Measurements from ENCODE around the gene SMARCA1. TPM values are rescaled to one million over a fixed set of nuclear protein-coding genes. Genes with fewer than 3 reads are reported as not detected.

The SMARCA1 gene
- total RNA-seq, 2 experiments from 2014 or later, result 0.10 to 0.21 TPM

GRCh38 chrX:129522184-129523078, 859 bp downstream of the SMARCA1 start:
- H3K27me3 Mint-ChIP-seq, result peaks cover 5% of the 10 kb centered on the region
- ChIA-PET CTCF (no interaction called here), POLR2A (no interaction called here)
- H3K9me3 Mint-ChIP-seq, result no peaks in the 10 kb centered on the region
- peaks cover 3% of the 10 kb centered on the region for H3K4me1 Mint-ChIP-seq (ENCODE audit: low read depth)
- H3K27ac Mint-ChIP-seq, result no peak overlapping the region
- DNase-seq, result peak; percentile 9
- no peaks in the 10 kb centered on the region for H3K36me3 Mint-ChIP-seq
- intact Hi-C loops (cut with micrococcal nuclease), result no loop called here
- peak overlapping the region; percentile 73 for H3K4me3 Mint-ChIP-seq

GRCh38 chrX:129520151-129520550, 3.1 kb downstream of the SMARCA1 start:
- Mint-ChIP-seq H3K9me3 (no peaks in the 10 kb centered on the region), H3K27me3 (peaks cover 6% of the 10 kb centered on the region), H3K36me3 (no peaks in the 10 kb centered on the region), H3K4me1 (ENCODE audit: low read depth) (peaks cover 3% of the 10 kb centered on the region), H3K4me3 (no peak overlapping the region), H3K27ac (no peak overlapping the region)
- intact Hi-C loops (cut with micrococcal nuclease), result no loop called here
- CTCF ChIA-PET, result no interaction called here
- POLR2A ChIA-PET, result no interaction called here
- DNase-seq, result no peak

- Mint-ChIP-seq H3K4me3 (no peak overlapping the region), H3K36me3 (no peaks in the 10 kb centered on the region), H3K27ac (no peak overlapping the region), H3K27me3 (peaks cover 5% of the 10 kb centered on the region), H3K9me3 (no peaks in the 10 kb centered on the region), H3K4me1 (ENCODE audit: low read depth) (no peaks in the 10 kb centered on the region)
- DNase-seq, result no peak
- intact Hi-C loops (cut with micrococcal nuclease), result no loop called here
- POLR2A ChIA-PET, result no interaction called here
- CTCF ChIA-PET, result no interaction called here
Observed at GRCh38 chrX:129516402-129516801, 6.9 kb downstream of the SMARCA1 start.

DNA sequence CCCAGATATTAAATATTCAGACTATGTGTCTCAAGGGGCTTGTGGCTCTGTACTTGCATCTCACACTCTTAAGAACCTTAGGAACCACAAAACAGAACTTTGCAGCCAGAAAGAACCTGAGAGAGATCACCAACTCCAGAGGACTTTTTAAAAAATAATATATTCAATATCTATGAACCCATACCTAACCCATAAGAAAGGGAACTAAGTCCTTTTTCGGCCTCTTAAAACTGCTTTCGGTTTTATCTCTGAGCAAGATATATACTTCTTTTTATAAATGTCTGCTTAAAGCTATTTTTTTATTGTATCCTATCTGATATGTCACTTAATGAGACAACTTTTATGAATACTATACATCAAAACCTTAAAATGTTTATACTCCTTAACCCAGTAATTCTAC, 10.9 kb downstream of the SMARCA1 start:
- no peak for DNase-seq
- Mint-ChIP-seq H3K27ac (no peak overlapping the region), H3K36me3 (no peaks in the 10 kb centered on the region), H3K9me3 (no peaks in the 10 kb centered on the region), H3K4me1 (ENCODE audit: low read depth) (no peaks in the 10 kb centered on the region), H3K4me3 (no peak overlapping the region), H3K27me3 (peaks cover 5% of the 10 kb centered on the region)
- POLR2A ChIA-PET, result no interaction called here
- intact Hi-C loops (cut with micrococcal nuclease), result no loop called here
- CTCF ChIA-PET, result no interaction called here

DNA sequence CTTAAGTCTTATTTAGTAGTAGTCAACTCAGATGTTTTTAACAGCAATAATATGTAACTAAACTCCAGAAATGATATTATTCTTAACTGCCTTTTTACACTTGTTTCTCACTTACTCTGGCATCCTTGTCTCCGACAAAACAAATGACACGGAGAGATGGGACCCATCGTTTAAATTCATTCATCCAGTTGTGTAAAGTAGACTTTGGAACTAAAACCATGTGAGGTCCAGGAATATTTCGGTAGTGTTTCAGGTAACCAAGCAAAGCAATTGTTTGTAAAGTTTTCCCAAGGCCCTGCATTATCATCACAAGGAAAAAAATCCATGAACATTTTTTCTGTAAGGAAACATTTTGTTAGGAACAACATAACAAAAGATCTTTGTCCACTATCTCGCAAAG, 11.6 kb downstream of the SMARCA1 start:
- CTCF ChIA-PET, result no interaction called here
- Mint-ChIP-seq H3K27me3 (peaks cover 5% of the 10 kb centered on the region), H3K9me3 (no peaks in the 10 kb centered on the region), H3K36me3 (no peaks in the 10 kb centered on the region), H3K27ac (no peak overlapping the region), H3K4me3 (no peak overlapping the region), H3K4me1 (ENCODE audit: low read depth) (no peaks in the 10 kb centered on the region)
- POLR2A ChIA-PET, result no interaction called here
- intact Hi-C loops (cut with micrococcal nuclease), result no loop called here
- DNase-seq, result no peak

DNA sequence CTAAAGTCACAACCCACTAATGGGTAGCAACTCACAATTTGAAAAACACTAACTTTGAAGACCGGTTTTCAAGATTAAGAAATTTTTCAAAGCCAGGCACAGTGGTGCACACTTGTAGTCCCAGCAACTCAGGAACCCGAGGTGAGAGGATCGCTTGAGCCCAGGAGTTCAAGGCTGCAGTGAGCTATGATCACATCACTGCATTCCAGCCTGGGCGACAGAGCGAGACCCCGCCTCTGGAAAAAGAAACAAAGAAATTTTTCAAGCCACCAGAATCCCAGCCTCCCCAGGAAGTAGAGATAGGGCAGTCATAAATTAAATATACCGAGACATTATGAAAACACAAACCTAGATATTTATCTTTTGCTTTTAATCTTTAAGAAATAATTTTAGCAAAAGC, 13.0 kb downstream of the SMARCA1 start:
- Mint-ChIP-seq H3K27me3 (peaks cover 4% of the 10 kb centered on the region), H3K36me3 (no peaks in the 10 kb centered on the region), H3K9me3 (no peaks in the 10 kb centered on the region), H3K27ac (no peak overlapping the region), H3K4me3 (no peak overlapping the region), H3K4me1 (ENCODE audit: low read depth) (no peaks in the 10 kb centered on the region)
- ChIA-PET CTCF (no interaction called here), POLR2A (no interaction called here)
- DNase-seq, result no peak
- intact Hi-C loops (cut with micrococcal nuclease), result no loop called here

DNA sequence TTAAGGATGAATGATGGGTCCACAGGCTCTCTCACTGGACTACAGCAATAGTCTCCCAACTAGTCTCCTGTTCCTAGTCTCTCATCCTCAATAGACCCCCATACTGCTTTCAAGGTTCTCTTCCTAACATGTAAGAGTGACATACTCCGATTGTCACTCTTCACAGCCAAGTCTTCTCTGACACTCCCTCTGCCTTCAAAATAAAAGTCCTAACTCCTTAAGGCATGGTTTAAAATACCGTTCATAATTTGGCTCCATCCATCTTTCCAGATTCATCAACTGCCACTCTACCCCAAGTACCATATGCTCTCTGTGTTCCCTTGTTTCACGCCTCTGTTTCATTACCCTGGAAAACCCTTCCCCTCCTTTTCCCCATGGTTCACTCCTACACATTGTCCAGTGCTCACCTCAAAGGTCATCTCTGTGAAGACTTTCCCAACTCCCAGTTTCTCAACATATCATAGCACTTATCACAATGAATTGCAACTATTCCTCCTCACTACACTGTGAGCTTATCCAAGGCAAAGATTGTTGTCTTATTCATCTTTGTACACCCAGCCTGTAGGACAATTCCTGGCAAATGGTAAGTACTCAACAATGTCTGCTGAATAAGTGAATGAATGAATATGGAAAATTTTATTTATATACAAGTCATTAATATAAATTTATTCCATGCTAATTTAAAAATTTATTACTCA, 26.0 kb downstream of the SMARCA1 start:
- Mint-ChIP-seq H3K27me3 (peaks cover 6% of the 10 kb centered on the region), H3K27ac (no peak overlapping the region), H3K4me1 (ENCODE audit: low read depth) (no peaks in the 10 kb centered on the region), H3K9me3 (no peaks in the 10 kb centered on the region), H3K36me3 (no peaks in the 10 kb centered on the region), H3K4me3 (no peak overlapping the region)
- no peak for DNase-seq
- ChIA-PET CTCF (no interaction called here), POLR2A (no interaction called here)
- intact Hi-C loops (cut with micrococcal nuclease), result no loop called here

DNA sequence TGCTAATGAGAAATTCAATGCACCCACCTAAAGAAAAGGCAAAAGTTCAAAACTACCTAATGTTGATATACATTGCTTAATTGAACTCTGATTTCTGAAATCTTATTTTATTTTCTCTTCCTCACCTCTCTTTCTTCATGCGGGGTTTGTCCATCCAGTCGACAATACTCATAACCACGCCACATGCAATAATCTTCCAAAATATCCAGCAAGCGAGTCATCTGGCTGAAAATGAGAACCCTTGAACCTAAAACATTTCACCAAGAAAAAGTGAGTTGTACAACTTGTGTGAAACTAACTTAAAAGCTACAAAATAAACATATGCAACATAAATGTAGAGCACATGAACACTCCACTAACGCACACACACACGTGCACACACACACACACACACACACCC, 26.7 kb downstream of the SMARCA1 start:
- Mint-ChIP-seq H3K4me1 (ENCODE audit: low read depth) (no peaks in the 10 kb centered on the region), H3K27ac (no peak overlapping the region), H3K9me3 (no peaks in the 10 kb centered on the region), H3K4me3 (no peak overlapping the region), H3K36me3 (no peaks in the 10 kb centered on the region), H3K27me3 (peaks cover 6% of the 10 kb centered on the region)
- no peak for DNase-seq
- ChIA-PET CTCF (no interaction called here), POLR2A (no interaction called here)
- intact Hi-C loops (cut with micrococcal nuclease), result no loop called here

DNA sequence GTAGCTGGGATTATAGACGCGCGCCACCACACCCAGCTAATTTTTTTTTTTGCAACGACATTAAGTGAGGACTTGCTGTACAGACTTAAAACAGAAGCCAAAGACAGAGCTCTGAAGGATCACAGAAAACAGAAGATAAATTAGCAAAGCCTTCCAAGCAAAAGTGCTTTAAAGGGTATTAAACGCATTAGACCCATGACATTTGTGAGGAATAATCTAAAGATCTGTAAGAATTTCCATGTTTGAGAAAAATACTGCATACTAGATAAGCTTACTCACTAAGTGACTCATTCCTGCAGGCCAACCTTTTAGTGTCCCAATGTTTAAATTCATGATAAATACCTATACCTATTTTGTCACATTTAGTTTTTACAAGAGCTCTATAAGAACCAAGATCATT, 27.4 kb downstream of the SMARCA1 start:
- DNase-seq, result no peak
- Mint-ChIP-seq H3K4me3 (no peak overlapping the region), H3K36me3 (no peaks in the 10 kb centered on the region), H3K4me1 (ENCODE audit: low read depth) (no peaks in the 10 kb centered on the region), H3K27ac (no peak overlapping the region), H3K9me3 (no peaks in the 10 kb centered on the region), H3K27me3 (peaks cover 6% of the 10 kb centered on the region)
- POLR2A ChIA-PET, result no interaction called here
- intact Hi-C loops (cut with micrococcal nuclease), result no loop called here
- CTCF ChIA-PET, result no interaction called here

- no peaks in the 10 kb centered on the region for H3K4me1 Mint-ChIP-seq (ENCODE audit: low read depth)
- H3K36me3 Mint-ChIP-seq, result no peaks in the 10 kb centered on the region
- ChIA-PET CTCF (no interaction called here), POLR2A (no interaction called here)
- intact Hi-C loops (cut with micrococcal nuclease), result no loop called here
- no peaks in the 10 kb centered on the region for H3K9me3 Mint-ChIP-seq
- peaks cover 6% of the 10 kb centered on the region for H3K27me3 Mint-ChIP-seq
- no peak for DNase-seq
- H3K27ac Mint-ChIP-seq, result no peak overlapping the region
- H3K4me3 Mint-ChIP-seq, result no peak overlapping the region
Observed at GRCh38 chrX:129494887-129495286, 28.4 kb downstream of the SMARCA1 start.

GRCh38 chrX:129493643-129494042, 29.6 kb downstream of the SMARCA1 start:
- intact Hi-C loops (cut with micrococcal nuclease), result no loop called here
- ChIA-PET POLR2A (no interaction called here), CTCF (no interaction called here)
- no peak overlapping the region for H3K27ac Mint-ChIP-seq
- no peaks in the 10 kb centered on the region for H3K9me3 Mint-ChIP-seq
- peaks cover 6% of the 10 kb centered on the region for H3K27me3 Mint-ChIP-seq
- H3K4me3 Mint-ChIP-seq, result no peak overlapping the region
- H3K36me3 Mint-ChIP-seq, result no peaks in the 10 kb centered on the region
- DNase-seq, result no peak
- H3K4me1 Mint-ChIP-seq (ENCODE audit: low read depth), result no peaks in the 10 kb centered on the region

DNA sequence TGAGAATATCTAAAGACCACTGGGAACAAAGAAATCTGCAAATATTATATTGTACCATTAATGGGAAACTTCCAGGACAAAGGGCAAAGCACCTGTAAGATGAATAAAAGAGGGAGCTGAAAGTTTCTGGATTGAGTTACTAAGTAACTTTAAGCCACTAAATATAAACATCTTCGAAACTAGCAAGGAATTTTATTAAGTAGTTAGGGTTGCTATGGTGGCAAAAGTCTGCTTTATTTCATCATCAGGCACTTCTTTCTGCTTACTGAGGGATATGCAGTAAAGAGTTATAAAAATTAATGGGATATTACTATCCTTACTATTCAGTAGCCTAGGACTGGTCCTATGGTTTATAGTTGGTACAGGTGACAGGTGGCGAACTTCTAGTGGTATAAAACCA, 33.0 kb downstream of the SMARCA1 start:
- ChIA-PET CTCF (no interaction called here), POLR2A (no interaction called here)
- DNase-seq, result no peak
- H3K4me1 Mint-ChIP-seq (ENCODE audit: low read depth), result no peaks in the 10 kb centered on the region
- no peaks in the 10 kb centered on the region for H3K36me3 Mint-ChIP-seq
- no peaks in the 10 kb centered on the region for H3K9me3 Mint-ChIP-seq
- H3K27ac Mint-ChIP-seq, result no peak overlapping the region
- intact Hi-C loops (cut with micrococcal nuclease), result no loop called here
- H3K4me3 Mint-ChIP-seq, result no peak overlapping the region
- H3K27me3 Mint-ChIP-seq, result peaks cover 2% of the 10 kb centered on the region

- POLR2A ChIA-PET, result no interaction called here
Observed at GRCh38 chrX:129488359-129488758, 34.9 kb downstream of the SMARCA1 start.

More at GRCh38 chrX:129488359-129488758, 34.9 kb downstream of the SMARCA1 start:
- CTCF ChIA-PET, result no interaction called here
- H3K4me3 Mint-ChIP-seq, result no peak overlapping the region
- H3K4me1 Mint-ChIP-seq (ENCODE audit: low read depth), result no peaks in the 10 kb centered on the region
- intact Hi-C loops (cut with micrococcal nuclease), result no loop called here
- DNase-seq, result no peak
- H3K36me3 Mint-ChIP-seq, result no peaks in the 10 kb centered on the region
- peaks cover 1% of the 10 kb centered on the region for H3K27me3 Mint-ChIP-seq
- no peaks in the 10 kb centered on the region for H3K9me3 Mint-ChIP-seq
- H3K27ac Mint-ChIP-seq, result no peak overlapping the region

Data from activated CD4-positive, alpha-beta memory T cell treated with anti-CD3 and anti-CD28 coated beads for 36 hours (primary cell).